OCI-LY7 (cell line): Measurements from ENCODE around the gene SLC5A11. TPM values are rescaled to one million over a fixed set of nuclear protein-coding genes. Genes with fewer than 3 reads are reported as not detected.

Experiments
- BruUV-seq: library from RNA; stranded (reverse); fragments of 400-500 nt; replicated peaks from 2 replicates; lab custom pipeline; 2021; lab: Mats Ljungman, UMichigan
- CTCF ChIA-PET: fragments of 300-600 bp; sonication (Branson Sonifier 250); formaldehyde crosslinking; loops from one replicate; lab custom pipeline; 2022; ENCODE audit warnings: antibody characterized with exemption; ENCODE audit not compliant: unreplicated experiment; lab: Charles Lee
- POLR2A ChIA-PET: fragments of 300-600 bp; sonication (Branson Sonifier 250); formaldehyde crosslinking; loops from one replicate; lab custom pipeline; 2022; ENCODE audit warnings: antibody characterized with exemption; lab: Charles Lee
- DNase-seq: peaks from one replicate; pipeline ENCODE4 v3.0.0-alpha.2; 2015; ENCODE audit warnings: low spot score
- H2AFZ ChIP-seq: fragments of 200-600 bp; sonication (generic), shearing (Covaris generic); 2 replicates; pipeline ENCODE4 v1.6.1; 2014; ENCODE audit warnings: mild to moderate bottlenecking, antibody characterized with exemption, low read length, moderate library complexity
- H3K27ac ChIP-seq: fragments of 200-600 bp; sonication (generic); 2 replicates; pipeline ENCODE4 v1.5.1; 2014; ENCODE audit warnings: mixed run types, low read depth, mild to moderate bottlenecking, moderate library complexity, low read length, inconsistent platforms; ENCODE audit not compliant: poor library complexity, severe bottlenecking
- H3K36me3 ChIP-seq: fragments of 200-600 bp; sonication (generic); 2 replicates; pipeline ENCODE4 v1.6.1; 2014; ENCODE audit warnings: mild to moderate bottlenecking, antibody characterized with exemption, low read length, moderate library complexity, mixed read lengths; ENCODE audit not compliant: insufficient read depth
- H3K4me1 ChIP-seq: fragments of 200-600 bp; sonication (generic); 2 replicates; pipeline ENCODE4 v1.5.1; 2014; ENCODE audit warnings: mild to moderate bottlenecking, low read length; ENCODE audit not compliant: insufficient read depth, poor library complexity, severe bottlenecking
- H3K4me2 ChIP-seq: fragments of 200-600 bp; sonication (generic); 2 replicates; pipeline ENCODE4 v1.6.1; 2014; ENCODE audit warnings: mild to moderate bottlenecking, low read length
- H3K4me3 ChIP-seq: fragments of 200-600 bp; sonication (generic); 2 replicates; pipeline ENCODE4 v1.5.1; 2014; ENCODE audit warnings: mild to moderate bottlenecking, low read depth, low read length; ENCODE audit not compliant: poor library complexity, severe bottlenecking
- H3K79me2 ChIP-seq: fragments of 200-600 bp; sonication (generic); 2 replicates; pipeline ENCODE4 v1.6.1; 2016; ENCODE audit warnings: low read depth, mild to moderate bottlenecking, low read length, moderate library complexity, mixed read lengths; ENCODE audit not compliant: insufficient read depth
- H3K9me2 ChIP-seq: fragments of 200-600 bp; sonication (generic); 2 replicates; pipeline ENCODE4 v1.6.1; 2016; ENCODE audit warnings: mild to moderate bottlenecking, low read length, mixed read lengths; ENCODE audit not compliant: insufficient read depth
- H3K9me3 ChIP-seq: fragments of 200-600 bp; sonication (generic); 2 replicates; pipeline ENCODE4 v1.6.1; 2014; ENCODE audit warnings: mild to moderate bottlenecking, mixed run types, low read length, mixed read lengths
- H4K20me1 ChIP-seq: fragments of 200-600 bp; sonication (generic); 2 replicates; pipeline ENCODE4 v1.6.1; 2014; ENCODE audit warnings: mild to moderate bottlenecking, antibody characterized with exemption, low read length, moderate library complexity, mixed read lengths; ENCODE audit not compliant: insufficient read depth
- EZH2phosphoT487 ChIP-seq: fragments of 200-600 bp; sonication (generic); IDR thresholded peaks from 2 replicates; pipeline ENCODE4 v1.6.1; 2018; ENCODE audit warnings: low read depth, borderline replicate concordance, mild to moderate bottlenecking, mixed run types, antibody characterized with exemption, low read length, moderate library complexity, mixed read lengths
- intact Hi-C: fragments of 100-400 bp; cut with micrococcal nuclease; formaldehyde crosslinking; loops from one replicate; pipeline ENCODE4 v1.10.0; 2022; ENCODE audit not compliant: unreplicated experiment
- total RNA-seq, 2 experiments: library from RNA; depleted of rRNA in 1 of 2; stranded (reverse); fragments of >200 nt in 1 of 2; shearing (Covaris generic) in 1 of 2; gene quantifications; 2 replicates each; pipeline ENCODE4 v1.2.3, GENCODE V29; 2014 to 2022
- TF ChIP-seq, protein P1 (sequence below): fragments of 200-600 bp; sonication (generic); conservative IDR thresholded peaks from 2 replicates; pipeline ENCODE4 v1.5.1; 2014; ENCODE audit warnings: mild to moderate bottlenecking, antibody characterized with exemption, low read length, moderate library complexity, mixed read lengths

The SLC5A11 gene
- total RNA-seq, 2 experiments from 2014 or later, result 1.0 TPM

DNA sequence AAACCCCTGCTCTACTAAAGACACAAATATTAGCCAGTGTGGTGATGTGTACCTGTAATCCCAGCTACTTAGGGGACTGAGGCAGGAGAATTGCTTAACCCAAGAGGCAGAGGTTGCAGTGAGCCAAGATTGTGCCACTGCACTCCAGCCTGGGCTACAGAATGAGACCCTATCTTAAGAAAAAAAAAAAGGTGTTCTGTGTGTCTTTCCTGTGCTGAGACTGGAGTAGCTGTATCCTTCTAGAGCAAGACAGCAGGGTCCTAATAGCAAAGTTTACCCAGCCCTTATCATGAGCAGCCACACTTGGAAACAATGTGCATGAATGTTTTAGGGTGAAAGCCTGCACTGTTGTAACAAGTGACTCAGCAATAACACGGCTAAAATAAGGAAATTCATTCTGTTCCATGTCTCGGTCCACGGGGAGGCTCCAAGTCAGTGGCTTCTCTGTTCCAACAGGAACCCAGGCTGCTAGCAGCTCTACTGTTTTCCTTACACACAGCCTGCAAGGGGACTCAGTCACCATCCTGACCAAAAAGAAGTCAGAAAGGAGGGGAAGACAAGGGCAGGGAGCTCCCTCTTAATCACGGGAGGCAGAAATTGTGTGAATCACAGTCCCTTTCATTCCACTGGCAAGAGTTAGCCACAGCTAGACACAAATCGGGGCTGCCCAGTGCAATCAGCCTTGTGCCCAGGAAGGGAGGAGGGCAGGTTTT, 7.1 kb upstream of the SLC5A11 start:
- Histone ChIP-seq H3K79me2 (no peaks in the 10 kb centered on the region), H3K27ac (no peak overlapping the region), H3K9me3 (no peaks in the 10 kb centered on the region), H3K4me3 (no peak overlapping the region), H3K9me2 (no peaks in the 10 kb centered on the region), H2AFZ (no peak overlapping the region), H3K4me1 (no peaks in the 10 kb centered on the region), H3K4me2 (no peak overlapping the region), H4K20me1 (no peaks in the 10 kb centered on the region), H3K36me3 (no peaks in the 10 kb centered on the region)
- ChIA-PET POLR2A (no interaction called here), CTCF (no interaction called here)
- TF ChIP-seq, protein P1, sequence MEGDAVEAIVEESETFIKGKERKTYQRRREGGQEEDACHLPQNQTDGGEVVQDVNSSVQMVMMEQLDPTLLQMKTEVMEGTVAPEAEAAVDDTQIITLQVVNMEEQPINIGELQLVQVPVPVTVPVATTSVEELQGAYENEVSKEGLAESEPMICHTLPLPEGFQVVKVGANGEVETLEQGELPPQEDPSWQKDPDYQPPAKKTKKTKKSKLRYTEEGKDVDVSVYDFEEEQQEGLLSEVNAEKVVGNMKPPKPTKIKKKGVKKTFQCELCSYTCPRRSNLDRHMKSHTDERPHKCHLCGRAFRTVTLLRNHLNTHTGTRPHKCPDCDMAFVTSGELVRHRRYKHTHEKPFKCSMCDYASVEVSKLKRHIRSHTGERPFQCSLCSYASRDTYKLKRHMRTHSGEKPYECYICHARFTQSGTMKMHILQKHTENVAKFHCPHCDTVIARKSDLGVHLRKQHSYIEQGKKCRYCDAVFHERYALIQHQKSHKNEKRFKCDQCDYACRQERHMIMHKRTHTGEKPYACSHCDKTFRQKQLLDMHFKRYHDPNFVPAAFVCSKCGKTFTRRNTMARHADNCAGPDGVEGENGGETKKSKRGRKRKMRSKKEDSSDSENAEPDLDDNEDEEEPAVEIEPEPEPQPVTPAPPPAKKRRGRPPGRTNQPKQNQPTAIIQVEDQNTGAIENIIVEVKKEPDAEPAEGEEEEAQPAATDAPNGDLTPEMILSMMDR, result no peak
- no peak for TF ChIP-seq EZH2phosphoT487
- no peak for DNase-seq
- no TSS peak for BruUV-seq
- intact Hi-C loops, result no loop called here

DNA sequence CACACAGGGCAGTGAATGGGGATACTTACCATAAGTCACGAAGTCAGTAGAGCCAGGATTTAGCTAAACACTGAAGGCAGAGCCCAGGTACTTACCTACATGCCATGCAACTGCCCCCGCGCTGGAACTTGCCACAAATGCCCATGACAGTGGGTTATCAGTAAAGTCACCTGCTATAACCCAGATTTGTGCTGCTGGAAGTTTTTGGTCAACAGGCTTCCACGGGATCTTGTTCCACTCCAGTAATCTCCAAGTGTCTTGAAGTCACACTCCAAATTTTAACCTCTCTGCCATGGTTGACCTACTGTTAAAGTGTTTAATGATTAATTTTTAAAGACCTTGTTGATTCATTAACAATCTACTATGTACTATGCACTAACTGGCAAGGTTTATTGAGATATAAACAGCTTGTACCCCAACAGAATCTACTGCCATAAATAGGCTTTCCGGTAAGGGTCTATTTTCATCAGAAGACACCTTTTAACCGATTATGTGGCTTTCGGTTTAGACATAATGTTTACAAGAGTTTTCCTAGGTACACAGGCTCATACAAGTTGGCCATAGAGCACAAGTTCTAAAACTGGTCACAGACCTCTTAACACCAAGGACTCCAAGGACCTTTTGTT, 6.3 kb upstream of the SLC5A11 start:
- TF ChIP-seq, protein P1, result no peak
- no peak for TF ChIP-seq EZH2phosphoT487
- Histone ChIP-seq H3K27ac (no peak overlapping the region), H3K4me2 (no peak overlapping the region), H3K36me3 (no peaks in the 10 kb centered on the region), H3K9me2 (no peaks in the 10 kb centered on the region), H3K9me3 (no peaks in the 10 kb centered on the region), H2AFZ (no peak overlapping the region), H3K79me2 (no peaks in the 10 kb centered on the region), H3K4me1 (no peaks in the 10 kb centered on the region), H3K4me3 (no peak overlapping the region), H4K20me1 (no peaks in the 10 kb centered on the region)
- BruUV-seq, result no TSS peak
- ChIA-PET POLR2A (interaction anchor here (0.5 to 0.6 kb wide), 2 partner anchors 9 to 291 kb away, joined by 3 to 5 read pairs; no protein-coding TSS in a partner anchor), CTCF (no interaction called here)
- no peak for DNase-seq
- intact Hi-C loops, result no loop called here

DNA sequence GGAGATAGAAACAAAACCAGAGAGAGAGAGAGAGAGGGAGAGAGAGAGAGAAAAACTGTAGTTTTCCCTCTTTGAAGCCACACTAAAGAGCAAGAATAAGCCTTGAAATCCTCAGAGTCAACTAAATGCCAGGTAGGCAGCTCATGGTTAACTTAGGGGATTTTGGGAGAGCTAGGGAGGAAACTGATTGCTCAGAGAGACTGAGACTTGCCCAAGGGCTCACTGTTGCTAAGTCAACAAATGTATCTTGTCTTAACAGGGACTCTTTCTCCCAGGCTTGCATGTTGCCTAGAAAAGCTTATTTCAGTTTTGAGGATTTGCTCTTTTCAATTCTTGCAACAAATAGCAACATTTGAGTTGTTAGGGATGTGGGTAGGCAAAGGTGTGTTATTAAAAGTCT, 4.5 kb upstream of the SLC5A11 start:
- H3K4me1 ChIP-seq, result no peaks in the 10 kb centered on the region
- ChIA-PET POLR2A (no interaction called here), CTCF (no interaction called here)
- no peaks in the 10 kb centered on the region for H4K20me1 ChIP-seq
- no peaks in the 10 kb centered on the region for H3K36me3 ChIP-seq
- H3K4me3 ChIP-seq, result no peak overlapping the region
- no peak for DNase-seq
- no peak overlapping the region for H2AFZ ChIP-seq
- H3K9me3 ChIP-seq, result no peaks in the 10 kb centered on the region
- TF ChIP-seq, protein P1, result no peak
- no peak for TF ChIP-seq EZH2phosphoT487
- H3K27ac ChIP-seq, result no peak overlapping the region
- H3K4me2 ChIP-seq, result no peak overlapping the region
- H3K79me2 ChIP-seq, result no peaks in the 10 kb centered on the region
- no TSS peak for BruUV-seq
- no peaks in the 10 kb centered on the region for H3K9me2 ChIP-seq
- intact Hi-C loops, result no loop called here
